B cell (primary cell): Measurements from ENCODE around the gene TOR1AIP1.
"Not testable (repeated sequence)": the region's sequence is repeated elsewhere in the genome, so short reads cannot be mapped to it uniquely, and the experiment has no call there.

ENCODE experiments used
- EZH2 ChIP-seq: IDR thresholded peaks from 2 replicates; pipeline ENCODE4 v1.6.1; 2012; ENCODE audit warnings: borderline replicate concordance, low read depth, mild to moderate bottlenecking, moderate library complexity, low read length; ENCODE audit not compliant: insufficient read depth, poor library complexity, severe bottlenecking
- TF ChIP-seq, protein P1 (sequence below): fragments of 200-600 bp; IDR thresholded peaks from one replicate; pipeline ENCODE4 v1.8.0; 2022; ENCODE audit warnings: antibody characterized with exemption, mild to moderate bottlenecking

DNA sequence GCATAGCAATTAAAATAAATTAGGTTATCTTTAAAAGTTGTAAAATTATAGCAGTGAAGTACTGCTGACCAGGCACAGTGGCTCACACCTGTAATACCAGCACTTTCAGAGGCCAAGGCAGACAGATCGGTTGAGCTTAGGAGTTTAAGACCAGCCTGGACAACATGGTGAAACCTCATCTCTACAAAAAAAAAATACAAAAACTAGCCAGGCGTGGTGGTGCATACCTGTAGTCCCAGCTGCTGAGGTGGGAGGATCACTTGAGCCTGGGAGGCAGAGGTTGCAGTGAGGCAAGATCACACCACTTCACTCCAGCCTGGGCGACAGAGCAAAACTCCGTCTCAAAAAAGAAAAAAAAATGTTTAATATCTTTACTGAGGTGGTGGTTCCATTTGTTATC is 26.3 kb upstream of the TOR1AIP1 start:
- TF ChIP-seq, protein P1, sequence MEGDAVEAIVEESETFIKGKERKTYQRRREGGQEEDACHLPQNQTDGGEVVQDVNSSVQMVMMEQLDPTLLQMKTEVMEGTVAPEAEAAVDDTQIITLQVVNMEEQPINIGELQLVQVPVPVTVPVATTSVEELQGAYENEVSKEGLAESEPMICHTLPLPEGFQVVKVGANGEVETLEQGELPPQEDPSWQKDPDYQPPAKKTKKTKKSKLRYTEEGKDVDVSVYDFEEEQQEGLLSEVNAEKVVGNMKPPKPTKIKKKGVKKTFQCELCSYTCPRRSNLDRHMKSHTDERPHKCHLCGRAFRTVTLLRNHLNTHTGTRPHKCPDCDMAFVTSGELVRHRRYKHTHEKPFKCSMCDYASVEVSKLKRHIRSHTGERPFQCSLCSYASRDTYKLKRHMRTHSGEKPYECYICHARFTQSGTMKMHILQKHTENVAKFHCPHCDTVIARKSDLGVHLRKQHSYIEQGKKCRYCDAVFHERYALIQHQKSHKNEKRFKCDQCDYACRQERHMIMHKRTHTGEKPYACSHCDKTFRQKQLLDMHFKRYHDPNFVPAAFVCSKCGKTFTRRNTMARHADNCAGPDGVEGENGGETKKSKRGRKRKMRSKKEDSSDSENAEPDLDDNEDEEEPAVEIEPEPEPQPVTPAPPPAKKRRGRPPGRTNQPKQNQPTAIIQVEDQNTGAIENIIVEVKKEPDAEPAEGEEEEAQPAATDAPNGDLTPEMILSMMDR, result not testable (repeated sequence)
- TF ChIP-seq EZH2, result not testable (repeated sequence)
